Kidney (tissue), 14 donors: ENCODE data around the gene ABCA1. TPM values are rescaled to one million over a fixed set of nuclear protein-coding genes. Genes with fewer than 3 reads are reported as not detected.

Experiments
- DNase-seq, 5 donors: peaks; one replicate each; pipeline ENCODE4 v3.0.0-alpha.2; 2013 to 2020
- FAIRE-seq: peaks from 2 replicates; lab custom pipeline; 2012; peaks lifted over from hg19 to GRCh38; lab: Jason Lieb, UNC
- H3K27ac ChIP-seq, 2 donors: one replicate each; pipeline ENCODE4 v1.7.0; 2013; ENCODE audit warnings: low read depth in 2 of 2, low read length in 2 of 2, inconsistent platforms in 1 of 2
- H3K27me3 ChIP-seq: one replicate; pipeline ENCODE4 v1.7.1; 2013; ENCODE audit warnings: low read length, inconsistent platforms; ENCODE audit not compliant: control insufficient read depth, insufficient read depth
- H3K36me3 ChIP-seq, 3 donors: one replicate each; pipeline versions ENCODE4 v1.7.0 to v1.7.1; 2013; ENCODE audit warnings: low read length in 3 of 3, control low read depth in 1 of 3, inconsistent platforms in 1 of 3; ENCODE audit not compliant: insufficient read depth in 3 of 3, control insufficient read depth in 2 of 3
- H3K4me1 ChIP-seq, 3 donors: one replicate each; pipeline versions ENCODE4 v1.7.0 to v1.7.1; 2013; ENCODE audit warnings: low read length in 3 of 3, inconsistent platforms in 1 of 3, low read depth in 1 of 3; ENCODE audit not compliant: control insufficient read depth in 2 of 3, insufficient read depth in 2 of 3
- H3K4me3 ChIP-seq, 3 donors: one replicate each; pipeline versions ENCODE4 v1.7.0 to v1.8.1; 2013; ENCODE audit warnings: low read length in 3 of 3, control low read depth in 1 of 3, inconsistent platforms in 1 of 3
- H3K9ac ChIP-seq, 3 donors: one replicate each; pipeline versions ENCODE4 v1.7.0 to v1.7.1; 2013; ENCODE audit warnings: low read length in 3 of 3, control low read depth in 1 of 3, inconsistent platforms in 1 of 3
- H3K9me3 ChIP-seq, 3 donors: one replicate each; pipeline versions ENCODE4 v1.7.0 to v1.7.1; 2013; ENCODE audit warnings: low read length in 3 of 3, control low read depth in 1 of 3, inconsistent platforms in 1 of 3; ENCODE audit not compliant: control insufficient read depth in 2 of 3, insufficient read depth in 1 of 3
- intact Hi-C: fragments of 100-400 bp; cut with DNase I; formaldehyde crosslinking; loops from one replicate; pipeline ENCODE4 v1.11.1; 2022
- polyA plus RNA-seq: library from polyadenylated mRNA; stranded (reverse); fragments of 350-450 nt; fragmentation: Illumina TruSeq; extraction: RNeasy Lipid Tissue Mini Kit (QIAGEN cat#74804); gene quantifications from one replicate; pipeline ENCODE4 v1.2.3, GENCODE V29; 2014; ENCODE audit warnings: low read depth, low replicate concordance; ENCODE audit not compliant: insufficient read depth
- total RNA-seq: library from RNA; stranded (reverse); fragmentation: NEBNext Ultra II Directional; extraction: Animal tissue kit (Norgen Biotek cat#: 25700); gene quantifications from one replicate; pipeline ENCODE4 v1.2.1, GENCODE V29; 2021
- TF ChIP-seq, protein P1 (sequence below): IDR thresholded peaks from 3 replicates; pipeline ENCODE4 v1.5.1; 2012; ENCODE audit warnings: mild to moderate bottlenecking, moderate library complexity, borderline replicate concordance; ENCODE audit not compliant: insufficient read depth; ENCODE audit errors: extremely low read depth
- donor health status: control.
- donor health status: control.
- donor health status: control.
- donor health status: control.
- donor health status: control.
- donor health status: DM: yes; HTN: yes; CAD: no.
- donor health status: Normal renal cell carcinoma (clear cell type).

The ABCA1 gene
- total and polyA plus RNA-seq, 2 donors from 2014 or later, result 1.4 to 26.1 TPM

DNA sequence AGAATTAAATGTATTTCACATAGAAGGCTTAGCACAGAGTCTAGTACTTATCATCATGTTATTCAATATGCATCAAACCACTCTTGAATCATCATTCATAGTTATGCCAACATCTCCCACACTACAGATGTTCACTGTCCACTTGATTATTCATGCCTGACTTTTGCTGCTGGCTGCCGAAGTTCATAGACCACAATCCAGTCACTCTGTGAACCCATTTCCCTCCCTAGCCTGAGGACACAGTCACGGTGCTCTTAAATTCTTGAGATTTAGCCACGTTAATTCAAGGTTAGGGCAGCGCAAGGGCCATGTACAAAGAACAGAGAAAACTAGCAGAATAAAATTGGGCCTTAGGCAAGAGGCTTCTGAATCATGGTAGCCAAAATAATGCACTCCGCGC, 32.4 kb downstream of the ABCA1 start:
- TF ChIP-seq, protein P1, sequence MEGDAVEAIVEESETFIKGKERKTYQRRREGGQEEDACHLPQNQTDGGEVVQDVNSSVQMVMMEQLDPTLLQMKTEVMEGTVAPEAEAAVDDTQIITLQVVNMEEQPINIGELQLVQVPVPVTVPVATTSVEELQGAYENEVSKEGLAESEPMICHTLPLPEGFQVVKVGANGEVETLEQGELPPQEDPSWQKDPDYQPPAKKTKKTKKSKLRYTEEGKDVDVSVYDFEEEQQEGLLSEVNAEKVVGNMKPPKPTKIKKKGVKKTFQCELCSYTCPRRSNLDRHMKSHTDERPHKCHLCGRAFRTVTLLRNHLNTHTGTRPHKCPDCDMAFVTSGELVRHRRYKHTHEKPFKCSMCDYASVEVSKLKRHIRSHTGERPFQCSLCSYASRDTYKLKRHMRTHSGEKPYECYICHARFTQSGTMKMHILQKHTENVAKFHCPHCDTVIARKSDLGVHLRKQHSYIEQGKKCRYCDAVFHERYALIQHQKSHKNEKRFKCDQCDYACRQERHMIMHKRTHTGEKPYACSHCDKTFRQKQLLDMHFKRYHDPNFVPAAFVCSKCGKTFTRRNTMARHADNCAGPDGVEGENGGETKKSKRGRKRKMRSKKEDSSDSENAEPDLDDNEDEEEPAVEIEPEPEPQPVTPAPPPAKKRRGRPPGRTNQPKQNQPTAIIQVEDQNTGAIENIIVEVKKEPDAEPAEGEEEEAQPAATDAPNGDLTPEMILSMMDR, result no peak
- FAIRE-seq (no peak), DNase-seq (no peak)
- Histone ChIP-seq H3K36me3 (no peaks in the 10 kb centered on the region), H3K27ac (no peak overlapping the region), H3K27me3 (no peaks in the 10 kb centered on the region), H3K9ac (no peak overlapping the region), H3K4me1 (peaks cover 0 to 2% (median 0%) of the 10 kb centered on the region in 3 donors), H3K4me3 (no peak overlapping the region), H3K9me3 (no peaks in the 10 kb centered on the region)
- intact Hi-C loops, result no loop called here

DNA sequence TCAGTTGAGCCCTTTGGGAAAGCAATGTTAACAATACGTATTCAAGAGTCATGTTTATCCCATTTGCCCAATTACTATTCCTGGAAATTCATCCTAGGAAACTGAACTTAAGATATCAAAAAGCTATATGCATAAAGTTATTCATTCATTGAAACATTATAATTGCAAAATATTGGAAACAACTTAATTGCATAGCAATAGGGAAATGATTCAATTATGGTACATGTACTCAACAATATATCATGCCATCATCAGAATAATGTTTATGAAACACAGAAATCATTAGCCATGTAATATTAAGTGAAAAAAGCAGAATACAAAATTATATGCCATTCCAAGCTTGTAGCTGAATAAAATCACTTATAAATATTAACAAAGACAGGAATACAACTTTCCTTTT, 35.3 kb downstream of the ABCA1 start:
- TF ChIP-seq, protein P1, result no peak
- Histone ChIP-seq H3K4me1 (no peaks in the 10 kb centered on the region), H3K9ac (no peak overlapping the region), H3K9me3 (no peaks in the 10 kb centered on the region), H3K4me3 (no peak overlapping the region), H3K27ac (no peak overlapping the region), H3K27me3 (no peaks in the 10 kb centered on the region), H3K36me3 (no peaks in the 10 kb centered on the region)
- no peak for FAIRE-seq
- DNase-seq, result no peak
- intact Hi-C loops, result no loop called here

DNA sequence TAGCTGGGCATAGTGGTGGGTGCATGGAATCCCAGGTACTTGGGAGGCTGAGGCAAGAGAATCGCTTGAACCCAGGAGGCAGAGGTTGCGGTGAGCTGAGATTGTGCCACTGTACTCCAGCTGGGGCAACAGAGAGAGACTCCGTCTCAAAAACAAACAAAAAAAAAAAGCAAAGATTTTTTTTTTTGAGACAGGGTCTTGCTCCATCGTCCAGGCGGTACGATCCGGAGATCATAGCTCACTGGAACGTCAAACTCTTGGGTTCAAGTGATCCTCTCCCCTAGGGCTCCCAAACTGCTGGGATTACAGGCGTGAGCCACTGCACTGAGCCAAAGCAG, 37.6 kb downstream of the ABCA1 start:
- intact Hi-C loops, result no loop called here
- Histone ChIP-seq H3K27ac (no peak overlapping the region), H3K27me3 (no peaks in the 10 kb centered on the region), H3K9me3 (no peaks in the 10 kb centered on the region), H3K9ac (no peak overlapping the region), H3K36me3 (peaks cover 0 to 6% (median 0%) of the 10 kb centered on the region in 3 donors), H3K4me1 (no peaks in the 10 kb centered on the region), H3K4me3 (no peak overlapping the region)
- DNase-seq (no peak), FAIRE-seq (no peak)
- TF ChIP-seq, protein P1, result no peak
